Muscle layer of duodenum (tissue), 2 donors: ENCODE results near the gene LDLRAD4.

Source experiments
- H3K27ac ChIP-seq: one replicate; pipeline ENCODE4 v1.7.0; 2013; ENCODE audit warnings: mild to moderate bottlenecking, low read length
- H3K27me3 ChIP-seq: one replicate; pipeline ENCODE4 v1.7.0; 2013; ENCODE audit warnings: low read depth, mild to moderate bottlenecking, control low read depth, low read length
- H3K36me3 ChIP-seq, 2 donors: one replicate each; pipeline ENCODE4 v1.7.0; 2013; ENCODE audit warnings: low read length in 2 of 2, control low read depth in 1 of 2, mild to moderate bottlenecking in 1 of 2; ENCODE audit not compliant: insufficient read depth in 2 of 2, control insufficient read depth in 1 of 2
- H3K4me1 ChIP-seq, 2 donors: one replicate each; pipeline ENCODE4 v1.7.0; 2013; ENCODE audit warnings: low read length in 2 of 2, mild to moderate bottlenecking in 2 of 2, control low read depth in 1 of 2, moderate library complexity in 1 of 2; ENCODE audit not compliant: insufficient read depth in 2 of 2, control insufficient read depth in 1 of 2
- H3K4me3 ChIP-seq, 2 donors: one replicate each; pipeline ENCODE4 v1.7.0; 2013; ENCODE audit warnings: low read length in 2 of 2, low read depth in 1 of 2, mild to moderate bottlenecking in 1 of 2
- H3K9me3 ChIP-seq, 2 donors: one replicate each; pipeline ENCODE4 v1.7.0; 2013; ENCODE audit warnings: low read length in 2 of 2, control low read depth in 1 of 2, mild to moderate bottlenecking in 1 of 2; ENCODE audit not compliant: control insufficient read depth in 1 of 2
- donor health status: healthy.

LDLRAD4 gene

DNA sequence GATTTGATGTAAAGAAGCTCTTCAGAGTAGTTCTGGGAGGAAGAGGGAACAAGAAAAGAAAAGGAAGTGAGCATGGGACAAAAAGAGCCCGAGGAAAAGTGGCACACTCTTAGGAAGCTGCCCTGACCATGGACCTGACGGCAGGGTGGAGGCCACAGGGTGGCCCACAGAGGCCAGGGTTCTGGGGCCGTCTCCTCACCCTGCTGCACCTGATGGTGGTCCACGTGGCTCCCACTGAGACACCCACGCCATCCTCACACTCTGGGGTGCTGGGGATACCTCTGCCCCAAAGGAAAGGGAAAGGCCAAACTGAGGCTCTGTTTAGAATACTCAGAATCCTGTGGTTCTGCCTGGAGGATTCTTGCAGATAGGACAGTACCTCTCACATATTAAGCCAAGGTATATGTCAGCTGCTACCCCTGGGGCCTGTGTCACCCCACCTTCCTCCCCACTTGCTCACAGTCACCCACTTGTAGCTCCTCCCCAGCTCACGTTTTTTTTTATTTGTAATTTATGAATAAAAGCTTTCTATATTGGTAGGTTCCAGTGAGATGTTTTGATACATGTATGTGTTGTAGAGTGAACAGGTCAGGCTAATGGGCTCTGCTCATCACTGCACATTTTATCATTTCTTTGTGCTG lies 171.1 kb downstream of the LDLRAD4 start:
- Histone ChIP-seq H3K27me3 (no peaks in the 10 kb centered on the region), H3K9me3 (no peaks in the 10 kb centered on the region), H3K27ac (no peak overlapping the region), H3K4me3 (no peak overlapping the region), H3K36me3 (peaks cover 0 to 5% of the 10 kb centered on the region in 2 donors), H3K4me1 (peaks cover 0 to 22% of the 10 kb centered on the region in 2 donors)

DNA sequence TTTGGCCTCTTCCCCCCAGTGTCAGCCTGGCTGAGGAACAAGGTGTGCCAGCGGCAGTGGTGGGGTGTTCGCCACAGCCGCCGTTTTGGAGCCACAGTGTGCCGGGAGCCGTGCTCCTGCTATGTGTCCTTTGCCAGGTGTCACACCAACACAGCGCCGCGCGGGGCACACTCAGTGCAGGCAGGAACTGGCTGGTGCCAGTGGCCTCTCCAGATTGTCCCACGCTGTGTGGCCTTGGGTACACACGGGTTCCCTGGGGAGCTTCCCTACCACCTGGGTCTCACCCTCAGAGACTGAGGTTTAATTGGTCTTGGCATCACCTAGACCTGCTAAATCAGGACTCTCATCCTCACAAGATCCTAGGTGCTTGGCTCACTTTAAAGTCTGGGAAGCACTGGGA lies 171.6 kb downstream of the LDLRAD4 start:
- peaks cover 0 to 5% of the 10 kb centered on the region in 2 donors for H3K36me3 ChIP-seq
- H3K27me3 ChIP-seq = no peaks in the 10 kb centered on the region
- no peaks in the 10 kb centered on the region for H3K9me3 ChIP-seq
- H3K4me1 ChIP-seq = peaks cover 0 to 22% of the 10 kb centered on the region in 2 donors
- no peak overlapping the region for H3K27ac ChIP-seq
- H3K4me3 ChIP-seq = no peak overlapping the region

DNA sequence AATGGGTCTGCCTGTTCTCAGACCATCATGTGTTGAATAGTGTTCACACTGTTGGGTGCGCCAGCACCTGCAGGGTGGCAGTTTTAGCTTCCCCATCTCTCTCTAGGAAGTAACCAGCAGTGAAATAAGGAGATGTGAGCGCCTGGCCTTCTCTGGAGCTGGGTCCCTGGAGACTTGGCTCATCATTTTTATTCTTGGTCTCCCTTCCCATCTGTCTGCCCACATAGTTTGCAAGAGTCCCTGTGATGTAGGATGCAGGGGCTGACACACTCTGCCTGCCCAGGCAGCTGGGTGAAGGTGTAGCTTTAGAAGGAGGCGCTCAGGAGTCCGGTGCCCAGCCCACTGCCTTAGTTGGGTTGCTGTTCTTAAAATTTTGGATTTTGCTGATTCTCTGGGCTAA lies 172.2 kb downstream of the LDLRAD4 start:
- no peak overlapping the region for H3K4me3 ChIP-seq
- no peak overlapping the region for H3K27ac ChIP-seq
- H3K9me3 ChIP-seq = no peaks in the 10 kb centered on the region
- peaks cover 0 to 5% of the 10 kb centered on the region in 2 donors for H3K36me3 ChIP-seq
- peaks cover 0 to 22% of the 10 kb centered on the region in 2 donors for H3K4me1 ChIP-seq
- no peaks in the 10 kb centered on the region for H3K27me3 ChIP-seq

DNA sequence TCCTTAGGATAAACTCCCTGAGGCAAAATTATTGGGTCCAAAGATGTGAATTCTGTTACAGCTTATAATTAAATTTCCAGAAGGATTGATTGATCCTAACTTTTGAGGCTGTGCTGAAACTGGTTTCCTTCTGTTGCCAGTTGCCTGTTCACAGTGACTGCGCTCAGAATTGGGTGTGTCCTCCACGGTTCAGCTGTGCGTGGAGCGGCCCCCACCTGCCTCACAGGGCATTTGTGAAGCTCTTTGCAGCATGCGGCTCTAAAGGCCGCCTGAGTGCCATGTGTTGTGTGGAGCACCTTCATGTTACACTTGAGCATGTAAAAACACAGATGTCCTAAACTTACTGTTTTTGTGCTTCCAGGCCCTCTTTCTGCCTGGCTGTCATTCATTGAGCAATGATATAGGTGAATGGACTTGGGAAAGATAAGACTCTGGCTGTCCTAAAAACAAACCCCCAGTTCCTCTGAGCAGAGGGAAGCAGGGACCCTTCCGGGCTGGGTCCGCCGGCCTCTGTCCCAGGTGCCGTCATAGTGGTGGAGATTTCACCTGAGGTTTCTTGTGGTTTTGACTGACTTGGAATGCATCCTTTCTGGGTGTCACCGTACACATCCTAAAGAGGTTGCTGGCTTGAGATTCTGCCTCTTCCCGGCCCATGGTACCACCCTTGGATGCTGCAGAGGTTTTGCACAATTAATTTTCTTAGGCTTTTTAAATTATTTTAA lies 173.6 kb downstream of the LDLRAD4 start:
- peaks cover 0 to 5% of the 10 kb centered on the region in 2 donors for H3K36me3 ChIP-seq
- H3K9me3 ChIP-seq = no peaks in the 10 kb centered on the region
- no peaks in the 10 kb centered on the region for H3K27me3 ChIP-seq
- H3K4me1 ChIP-seq = peaks cover 0 to 20% of the 10 kb centered on the region in 2 donors
- no peak overlapping the region for H3K27ac ChIP-seq
- no peak overlapping the region for H3K4me3 ChIP-seq

DNA sequence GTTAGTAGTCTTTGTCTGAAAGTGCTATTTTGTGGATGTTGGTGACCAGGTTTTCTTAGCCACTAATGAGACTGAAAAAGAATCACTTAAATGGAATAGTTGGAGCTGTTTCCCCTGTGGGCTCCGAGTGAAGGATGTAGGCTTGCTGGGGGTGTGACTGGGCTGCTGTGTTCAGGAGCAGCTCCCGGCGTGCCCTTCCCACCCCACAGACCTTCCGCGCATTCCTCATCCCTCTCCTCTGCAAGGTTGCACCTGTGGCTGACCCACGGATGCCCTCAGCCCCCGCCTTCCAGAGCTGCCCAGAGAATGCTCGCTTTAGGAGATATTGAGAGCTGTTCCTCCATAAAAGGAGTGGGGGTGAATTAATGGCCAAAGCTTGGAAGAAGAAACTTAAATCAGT lies 174.3 kb downstream of the LDLRAD4 start:
- Histone ChIP-seq H3K4me1 (peaks cover 0 to 13% of the 10 kb centered on the region in 2 donors), H3K4me3 (no peak overlapping the region), H3K9me3 (no peaks in the 10 kb centered on the region), H3K27ac (no peak overlapping the region), H3K27me3 (no peaks in the 10 kb centered on the region), H3K36me3 (peaks cover 0 to 1% of the 10 kb centered on the region in 2 donors)

DNA sequence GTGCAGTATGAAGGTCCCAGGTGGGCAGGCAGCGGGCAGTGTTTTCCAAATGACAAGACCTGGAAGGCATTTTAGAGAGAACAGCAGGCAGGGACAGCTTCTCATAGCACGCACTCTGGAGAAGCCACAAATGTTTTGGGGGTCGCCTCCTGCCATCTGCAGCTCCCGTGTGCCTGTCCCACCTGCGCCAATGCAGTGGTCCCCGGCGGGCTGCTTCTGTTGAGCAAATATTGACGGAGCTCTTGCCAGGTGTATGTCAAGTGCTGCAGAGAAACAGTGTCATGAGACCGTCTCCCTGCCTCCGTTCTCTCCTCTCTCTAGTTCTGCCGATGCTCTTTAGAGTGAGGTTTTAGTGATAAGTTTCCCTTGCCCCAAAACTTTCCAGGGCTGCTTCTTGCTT lies 174.8 kb downstream of the LDLRAD4 start:
- no peaks in the 10 kb centered on the region for H3K27me3 ChIP-seq
- H3K9me3 ChIP-seq = no peaks in the 10 kb centered on the region
- H3K27ac ChIP-seq = no peak overlapping the region
- no peaks in the 10 kb centered on the region for H3K36me3 ChIP-seq
- H3K4me1 ChIP-seq = peaks cover 0 to 8% of the 10 kb centered on the region in 2 donors
- no peak overlapping the region for H3K4me3 ChIP-seq

DNA sequence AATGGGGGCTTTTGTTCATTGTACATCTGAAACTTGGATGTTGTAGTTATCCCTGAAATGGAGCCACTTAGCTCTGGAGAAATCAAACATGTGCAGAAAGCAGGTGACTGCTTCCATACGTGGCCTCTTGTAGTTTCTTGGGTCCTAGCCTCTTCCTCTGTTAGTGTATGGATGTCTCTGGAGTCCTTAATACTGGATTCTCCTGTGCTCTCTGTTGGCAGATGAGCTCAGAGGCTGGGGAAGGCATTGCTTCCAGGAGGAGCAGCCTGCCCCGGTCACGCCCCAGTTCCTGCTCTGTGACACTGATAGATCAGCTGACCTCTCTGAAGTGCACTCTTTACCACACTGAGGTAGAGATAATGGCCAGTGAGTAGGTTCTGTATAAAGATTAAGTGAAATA lies 176.2 kb downstream of the LDLRAD4 start:
- H3K9me3 ChIP-seq = no peaks in the 10 kb centered on the region
- H3K4me3 ChIP-seq = no peak overlapping the region
- H3K27ac ChIP-seq = no peak overlapping the region
- H3K4me1 ChIP-seq = no peaks in the 10 kb centered on the region
- no peaks in the 10 kb centered on the region for H3K36me3 ChIP-seq
- H3K27me3 ChIP-seq = no peaks in the 10 kb centered on the region

DNA sequence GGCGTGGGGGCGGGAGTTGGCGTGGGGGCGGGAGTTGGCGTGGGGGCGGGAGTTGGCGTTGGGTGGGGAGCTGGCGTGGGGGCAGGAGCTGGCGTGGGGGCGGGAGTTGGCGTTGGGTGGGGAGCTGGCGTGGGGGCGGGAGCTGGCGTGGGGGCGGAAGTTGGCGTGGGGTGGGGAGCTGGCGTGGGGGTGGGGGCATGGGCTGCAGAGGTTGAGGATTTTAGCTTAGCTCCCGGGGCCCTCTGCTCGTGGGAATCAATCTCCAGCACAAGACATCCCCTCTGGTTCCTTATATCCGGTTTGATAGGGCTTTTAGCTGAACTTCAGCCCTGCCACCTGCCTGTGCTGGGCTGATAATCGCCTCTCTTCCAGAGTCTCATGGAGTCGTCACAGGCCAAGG lies 177.0 kb downstream of the LDLRAD4 start:
- H3K4me3 ChIP-seq = no peak overlapping the region
- no peak overlapping the region for H3K27ac ChIP-seq
- no peaks in the 10 kb centered on the region for H3K27me3 ChIP-seq
- H3K4me1 ChIP-seq = no peaks in the 10 kb centered on the region
- no peaks in the 10 kb centered on the region for H3K36me3 ChIP-seq
- no peaks in the 10 kb centered on the region for H3K9me3 ChIP-seq

DNA sequence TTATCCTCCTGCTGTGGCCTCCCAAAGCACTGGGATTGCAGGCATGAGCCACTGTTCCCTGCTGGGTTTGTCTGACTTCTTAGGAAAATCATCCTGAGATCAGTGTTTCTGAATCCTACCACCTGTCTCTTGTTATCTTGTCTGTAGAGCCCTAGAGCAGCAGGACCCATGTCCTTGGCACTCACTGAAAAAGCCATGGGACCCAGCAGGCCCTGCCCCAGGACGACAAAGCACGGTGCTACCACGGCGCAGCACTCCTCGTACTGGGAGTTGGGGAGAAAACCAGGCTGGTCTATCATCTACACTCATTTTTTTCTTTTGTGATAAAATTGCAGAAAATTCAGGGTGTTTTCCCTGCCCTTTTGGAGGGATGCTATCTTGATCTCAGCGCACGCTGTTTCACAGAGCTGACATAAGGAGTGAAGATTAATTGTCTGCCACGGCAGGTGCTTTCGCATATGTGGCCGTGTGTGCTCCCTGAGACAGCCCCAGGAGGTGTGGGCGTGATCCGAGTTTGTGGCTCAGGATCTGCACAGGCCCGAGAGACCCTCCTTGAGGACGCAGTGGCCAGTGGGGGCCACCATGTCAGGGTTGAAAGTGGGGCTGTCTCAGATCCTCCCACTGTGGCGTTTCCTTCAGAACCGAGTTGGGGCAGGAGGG lies 179.1 kb downstream of the LDLRAD4 start:
- Histone ChIP-seq H3K27me3 (no peaks in the 10 kb centered on the region), H3K4me3 (no peak overlapping the region), H3K9me3 (no peaks in the 10 kb centered on the region), H3K27ac (no peak overlapping the region), H3K4me1 (no peaks in the 10 kb centered on the region), H3K36me3 (no peaks in the 10 kb centered on the region)

DNA sequence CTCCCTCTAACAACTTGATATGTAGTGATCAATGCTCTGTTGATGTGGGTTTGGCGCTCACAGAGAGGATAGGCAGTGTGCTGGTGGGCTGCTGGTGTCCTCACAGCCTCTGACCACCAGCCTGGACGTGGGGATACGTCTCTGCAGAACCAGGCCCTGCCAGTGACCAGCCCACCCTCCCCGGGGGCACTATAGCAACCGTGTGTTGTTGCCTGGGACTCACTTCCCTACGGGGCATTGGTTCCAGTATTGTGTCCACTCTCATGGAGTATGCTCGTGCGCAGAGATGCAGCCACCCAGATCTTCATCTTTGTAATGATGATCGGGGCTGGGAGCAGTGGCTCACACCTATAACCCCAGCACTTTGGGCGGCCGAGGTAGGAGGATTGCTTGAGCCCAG lies 180.1 kb downstream of the LDLRAD4 start:
- Histone ChIP-seq H3K4me3 (no peak overlapping the region), H3K27ac (no peak overlapping the region), H3K36me3 (no peaks in the 10 kb centered on the region), H3K4me1 (no peaks in the 10 kb centered on the region), H3K27me3 (no peaks in the 10 kb centered on the region), H3K9me3 (no peaks in the 10 kb centered on the region)

DNA sequence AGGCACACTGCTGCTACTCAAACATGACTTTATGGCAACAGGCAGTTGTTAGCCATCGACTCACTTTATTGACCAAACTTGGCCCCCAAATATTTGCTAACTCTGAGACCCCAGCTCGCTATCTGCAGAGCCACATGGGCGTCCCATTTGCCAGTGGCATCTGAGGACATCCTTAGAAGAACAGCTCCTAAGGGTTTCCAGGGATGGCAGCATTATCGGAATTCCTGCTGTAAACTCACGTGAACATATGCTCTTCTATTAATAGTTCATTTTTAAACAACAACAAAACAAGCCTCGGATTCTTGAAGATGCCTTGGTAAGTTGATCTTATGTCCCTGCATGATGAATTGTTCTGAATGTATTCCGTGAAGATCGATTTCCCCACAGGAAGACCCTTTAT lies 181.0 kb downstream of the LDLRAD4 start:
- H3K27me3 ChIP-seq = no peaks in the 10 kb centered on the region
- no peaks in the 10 kb centered on the region for H3K4me1 ChIP-seq
- no peak overlapping the region for H3K4me3 ChIP-seq
- no peak overlapping the region for H3K27ac ChIP-seq
- H3K36me3 ChIP-seq = no peaks in the 10 kb centered on the region
- H3K9me3 ChIP-seq = no peaks in the 10 kb centered on the region
